K562 treated with DMSO at 1 percent for 4 hours (cell line): ENCODE measurements around the gene NKAIN4. TPM values are rescaled to one million over a fixed set of nuclear protein-coding genes. Genes with fewer than 3 reads are reported as not detected.

Experiments
- total RNA-seq: library from RNA; unstranded; fragments of 300-600 nt; gene quantifications from 2 replicates; pipeline ENCODE4 v1.2.3, GENCODE V29; 2022; ENCODE audit not compliant: insufficient read depth

Gene NKAIN4
- total RNA-seq, result not detected in 2 replicates

DNA sequence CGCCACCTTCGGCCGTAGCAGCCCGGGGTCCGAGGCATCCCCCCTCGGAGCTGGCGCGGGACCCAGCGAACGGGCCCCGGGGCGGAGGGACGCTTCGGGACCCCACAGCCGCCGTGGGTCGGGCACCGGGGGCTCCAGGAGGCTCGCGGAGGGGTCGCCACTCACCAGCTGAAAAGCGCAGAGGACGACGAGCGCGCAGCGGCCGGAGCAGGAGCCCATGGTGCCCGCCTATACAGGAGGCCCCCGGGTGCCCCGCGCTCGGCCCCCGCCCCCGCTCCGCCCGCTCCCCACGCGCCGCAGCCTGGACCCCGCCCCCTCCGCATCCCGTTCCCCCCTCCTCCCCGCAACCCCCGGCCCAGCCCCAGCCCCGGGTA lies at the start of gene NKAIN4:
NKAIN4 (minus strand) TSS at position 232 of the 374 bp plus-strand sequence; CDS start at position 219, 13 bp downstream.

GRCh38 chr20:63292904-63293303 lies 38.6 kb upstream of the NKAIN4 start, which contains the start of gene COL20A1:
Gene COL20A1 (plus strand): TSS chr20:63293186. CDS start chr20:63295108, 1,922 bp downstream.

DNA sequence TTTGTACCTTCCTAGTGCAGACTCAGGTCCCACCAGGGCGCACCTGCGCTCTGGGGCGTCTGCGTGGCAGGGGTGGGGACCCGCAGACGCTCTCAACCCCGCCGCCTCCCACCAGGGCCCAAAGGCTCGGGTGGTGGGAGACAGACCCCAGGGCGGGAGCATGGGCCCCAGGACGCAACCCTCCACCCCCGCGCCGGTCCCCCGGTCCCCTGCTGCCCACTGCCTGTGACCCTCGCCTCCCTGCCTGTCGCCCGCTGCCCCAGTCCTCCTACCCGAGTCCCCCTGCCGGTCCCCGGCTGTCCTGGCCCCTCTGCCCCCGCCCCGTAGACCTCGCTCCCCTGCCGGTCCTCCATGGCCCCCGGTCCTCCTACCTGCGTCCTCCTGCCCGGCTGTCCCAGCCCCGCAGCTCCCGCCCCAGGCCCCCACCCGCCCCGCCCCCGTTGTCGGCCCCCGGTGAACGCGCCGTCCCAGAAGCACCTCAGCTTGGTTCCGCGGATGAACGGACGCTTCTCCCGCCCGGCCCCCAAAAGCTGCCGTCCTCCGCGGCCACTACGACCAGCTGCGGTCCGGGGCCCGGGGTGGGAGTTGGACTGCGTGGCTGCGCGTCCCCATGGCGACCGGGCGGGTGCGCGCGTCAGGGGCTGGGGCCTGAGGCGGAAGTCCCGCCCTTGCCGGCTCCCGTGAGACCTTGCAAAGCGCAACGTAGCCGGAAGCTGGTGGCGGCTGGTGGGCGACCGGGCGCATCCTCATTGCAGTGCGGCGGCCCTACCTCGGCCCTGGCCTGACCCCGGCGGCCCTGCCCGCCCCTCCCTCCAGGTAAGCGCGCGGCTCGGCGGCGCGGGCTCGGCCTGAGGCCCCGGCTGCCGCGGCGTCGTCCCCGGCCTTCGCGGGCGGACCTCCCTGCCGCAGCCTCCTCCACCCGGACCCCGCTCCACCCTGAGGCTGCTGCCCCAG lies 18.1 kb upstream of the NKAIN4 start, which contains the start of gene ARFGAP1:
ARFGAP1 (plus strand) TSS at position 709 of the 954 bp plus-strand sequence. CDS start 2,768 bp downstream, outside the sequence.

GRCh38 chr20:63235399-63235983 lies 18.8 kb downstream of the NKAIN4 start, which contains the start of gene BIRC7:
Gene BIRC7 (plus strand): TSS chr20:63235905. CDS start chr20:63236097, 192 bp downstream.

DNA sequence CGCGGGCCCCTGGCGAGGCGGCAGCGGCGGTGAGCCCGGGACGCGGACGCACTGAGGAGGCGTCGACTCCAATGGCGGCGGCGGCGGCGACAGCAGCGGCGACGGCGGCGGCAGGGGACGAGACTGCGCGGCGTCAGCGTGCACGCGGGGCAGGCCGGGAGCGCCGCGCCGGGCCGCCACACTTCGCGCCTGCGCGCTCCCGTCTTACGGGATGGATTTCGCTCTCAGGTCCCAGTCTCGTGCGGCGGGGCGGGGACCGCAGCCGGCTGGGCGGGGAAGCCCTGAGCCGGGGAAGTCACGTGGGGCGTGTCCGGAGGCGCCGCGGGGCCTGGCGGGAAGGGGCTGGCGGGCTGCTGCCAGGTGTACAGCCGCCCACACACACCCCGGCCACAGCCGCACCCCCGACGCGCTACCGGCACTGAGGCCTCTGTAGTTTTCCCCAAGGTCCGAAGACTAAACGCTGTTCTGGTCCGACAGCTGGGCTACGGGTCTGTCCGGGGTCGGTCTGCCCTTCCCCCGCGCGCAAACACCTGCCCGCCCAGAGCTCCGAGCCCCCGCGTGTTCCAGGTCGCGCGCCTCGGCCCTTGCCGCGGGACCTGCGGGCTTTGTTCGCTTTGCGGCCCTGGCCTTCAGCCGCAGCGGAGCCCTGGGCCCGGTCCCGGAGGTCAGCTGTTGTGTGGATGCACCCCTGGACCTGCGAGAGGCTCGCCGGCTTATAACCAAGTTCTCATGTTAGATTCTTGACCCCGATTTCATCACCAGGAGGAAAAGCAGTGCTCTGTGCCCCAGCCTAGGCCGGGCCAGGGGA lies 38.0 kb downstream of the NKAIN4 start, which contains the start of gene YTHDF1:
YTHDF1 (minus strand) TSS at position 91 of the 808 bp plus-strand sequence. CDS start 239 bp downstream, outside the sequence.

Other genes with a start within 250 kb of the NKAIN4 start
- gene BHLHE23, start 247.5 kb downstream of the NKAIN4 start, total RNA-seq, result not detected in 2 replicates
- 27.8 and 32.1 TPM in 2 replicates for gene YTHDF1, start 38.3 kb downstream of the NKAIN4 start, total RNA-seq
- gene BIRC7, start 18.6 kb downstream of the NKAIN4 start, total RNA-seq, result 0.74 and 1.2 TPM in 2 replicates
- gene ARFGAP1, start 18.4 kb upstream of the NKAIN4 start, total RNA-seq, result 66.8 and 77.7 TPM in 2 replicates
- not detected in 2 replicates for gene COL20A1, start 38.7 kb upstream of the NKAIN4 start, total RNA-seq
- not detected in 2 replicates for gene CHRNA4, start 106.9 kb upstream of the NKAIN4 start, total RNA-seq
- not detected in 2 replicates for gene KCNQ2, start 218.2 kb upstream of the NKAIN4 start, total RNA-seq
- gene EEF1A2, start 244.6 kb upstream of the NKAIN4 start, total RNA-seq, result 79.2 and 82.8 TPM in 2 replicates